GM10248 (cell line): ENCODE data around the gene DDRGK1.

Experiments used
- CTCF ChIA-PET: fragments of 300-600 bp; sonication (Branson Sonifier 250); formaldehyde crosslinking; extraction: SDS; loops from one replicate; lab custom pipeline; 2021; ENCODE audit warnings: antibody characterized with exemption; lab: Yijun Ruan, JAX
- POLR2A ChIA-PET: fragments of 350-650 bp; sonication (Branson Sonifier 250); formaldehyde crosslinking; extraction: SDS; loops from one replicate; lab custom pipeline; 2020; ENCODE audit warnings: antibody characterized with exemption; lab: Yijun Ruan, JAX
- DNase-seq: peaks from one replicate; pipeline ENCODE4 v3.0.0; 2012; ENCODE audit errors: extremely low spot score
- CTCF ChIP-seq: IDR thresholded peaks from 2 replicates; pipeline ENCODE4 v1.5.1; 2012; ENCODE audit warnings: mild to moderate bottlenecking, low read depth; ENCODE audit errors: extremely low read depth, missing control alignments, control extremely low read depth

The DDRGK1 gene

GRCh38 chr20:3231116-3231515, 26.6 kb upstream of the DDRGK1 start:
- ChIA-PET CTCF (no interaction called here), POLR2A (no interaction called here)
- TF ChIP-seq CTCF: no peak
- no peak for DNase-seq

GRCh38 chr20:3229798-3230197, 25.3 kb upstream of the DDRGK1 start:
- no peak for TF ChIP-seq CTCF
- ChIA-PET CTCF (interaction anchor here (0.6 kb wide), 1 partner anchor 721 kb away, joined by 3 read pairs; no protein-coding TSS in a partner anchor), POLR2A (no interaction called here)
- DNase-seq: no peak

- POLR2A ChIA-PET: no interaction called here
- TF ChIP-seq CTCF: no peak
- DNase-seq: no peak
- CTCF ChIA-PET: interaction anchor here (0.6 kb wide), 1 partner anchor 720 kb away, joined by 3 read pairs; no protein-coding TSS in a partner anchor
Measured at GRCh38 chr20:3229158-3229557, 24.7 kb upstream of the DDRGK1 start.

GRCh38 chr20:3228750-3229032, 24.2 kb upstream of the DDRGK1 start:
- no peak for TF ChIP-seq CTCF
- ChIA-PET CTCF (interaction anchor here (1.6 kb wide), 1 partner anchor 11 kb away, joined by 6 read pairs; no protein-coding TSS in a partner anchor), POLR2A (no interaction called here)
- no peak for DNase-seq

- DNase-seq: no peak
- no peak for TF ChIP-seq CTCF
- CTCF ChIA-PET: interaction anchor here (1.4 to 1.6 kb wide), 2 partner anchors 9 to 11 kb away, joined by 4 to 6 read pairs; no protein-coding TSS in a partner anchor
- POLR2A ChIA-PET: no interaction called here
Measured at GRCh38 chr20:3227936-3228749, 23.7 kb upstream of the DDRGK1 start.

DNA sequence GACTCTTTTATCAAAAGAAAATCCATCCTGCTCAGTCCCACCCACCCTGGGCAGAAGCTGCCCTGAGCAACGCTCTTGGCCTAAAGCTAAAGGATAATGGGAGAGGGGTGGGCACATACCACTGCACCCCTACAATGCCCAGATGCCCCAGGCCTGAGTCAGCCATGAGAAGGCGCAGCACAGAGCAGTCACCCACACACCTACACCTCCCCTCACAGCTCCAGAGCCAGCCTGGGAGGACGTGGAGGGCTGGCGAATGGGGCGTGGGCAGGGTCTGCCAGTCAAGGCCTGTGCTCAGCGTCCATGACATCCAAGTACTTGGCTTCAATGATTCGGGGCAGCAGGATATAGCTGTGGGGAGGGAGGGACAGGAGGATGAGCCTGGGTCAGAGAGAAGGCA, 23.0 kb upstream of the DDRGK1 start:
- POLR2A ChIA-PET: no interaction called here
- CTCF ChIA-PET: interaction anchor here (1.4 to 1.6 kb wide), 2 partner anchors 9 to 10 kb away, joined by 4 to 6 read pairs; no protein-coding TSS in a partner anchor
- DNase-seq: no peak
- TF ChIP-seq CTCF: no peak
